H7 (cell line): ENCODE data around the gene WBP1. TPM values are rescaled to one million over a fixed set of nuclear protein-coding genes. Genes with fewer than 3 reads are reported as not detected.

Source experiments
- DNase-seq: peaks from one replicate; pipeline ENCODE4 v3.0.0; 2012
- H3K27me3 ChIP-seq: 2 replicates; pipeline ENCODE4 v1.6.0; 2011; ENCODE audit warnings: mild to moderate bottlenecking, low read length; ENCODE audit not compliant: control insufficient read depth, insufficient read depth
- H3K36me3 ChIP-seq: replicated peaks from 2 replicates; pipeline ENCODE4 v1.5.1; 2011; ENCODE audit warnings: low read length; ENCODE audit not compliant: control insufficient read depth, insufficient read depth
- H3K4me3 ChIP-seq: 2 replicates; pipeline ENCODE4 v1.5.1; 2011; ENCODE audit warnings: low read depth, mild to moderate bottlenecking, control low read depth, low read length, moderate library complexity; ENCODE audit not compliant: insufficient read depth
- total RNA-seq: library from RNA; depleted of rRNA; stranded (reverse); fragments of >200 nt; shearing (Covaris generic); gene quantifications from 2 replicates; pipeline ENCODE4 v1.2.3, GENCODE V29; 2014; rRNA removed

WBP1 gene
- total RNA-seq, 1 experiment from 2014 or later: 81.0 TPM

- Histone ChIP-seq H3K36me3 (peaks cover 1% of the 10 kb centered on the region), H3K27me3 (peaks cover 74% of the 10 kb centered on the region), H3K4me3 (no peak overlapping the region)
- DNase-seq: no peak
These were observed 47.4 kb downstream of the WBP1 start for GRCh38 chr2:74505448-74506246.

GRCh38 chr2:74507145-74507925 is 49.1 kb downstream of the WBP1 start, which contains the start of gene PCGF1:
Gene PCGF1 (minus strand): TSS chr2:74507695. CDS start chr2:74507668, 27 bp downstream.
- Histone ChIP-seq H3K36me3 (peaks cover 1% of the 10 kb centered on the region), H3K27me3 (peaks cover 74% of the 10 kb centered on the region), H3K4me3 (peak within 1 kb of the TSS; percentile 91)
- peak; percentile 99 for DNase-seq

GRCh38 chr2:74507926-74508520 is 49.8 kb downstream of the WBP1 start:
- H3K36me3 ChIP-seq: peaks cover 1% of the 10 kb centered on the region
- H3K4me3 ChIP-seq: peak overlapping the region; percentile 91
- DNase-seq: peak; percentile 69
- peaks cover 74% of the 10 kb centered on the region for H3K27me3 ChIP-seq

GRCh38 chr2:74510272-74510671 is 52.0 kb downstream of the WBP1 start:
- Histone ChIP-seq H3K27me3 (peaks cover 76% of the 10 kb centered on the region), H3K4me3 (no peak overlapping the region), H3K36me3 (peaks cover 1% of the 10 kb centered on the region)
- no peak for DNase-seq

Other genes starting within 250 kb of the WBP1 start
- gene SLC4A5, start 115.0 kb upstream of the WBP1 start, total RNA-seq: 0.90 and 1.1 TPM in 2 replicates
- 100 and 105 TPM in 2 replicates for gene DCTN1, start 78.1 kb upstream of the WBP1 start, total RNA-seq
- gene C2orf81, start 36.8 kb upstream of the WBP1 start, total RNA-seq: 0.83 and 1.6 TPM in 2 replicates
- gene WDR54, start 36.7 kb upstream of the WBP1 start, total RNA-seq: 38.0 and 55.5 TPM in 2 replicates
- gene RTKN, start 16.5 kb upstream of the WBP1 start, total RNA-seq: 93.4 and 107 TPM in 2 replicates
- gene INO80B, start 3.4 kb upstream of the WBP1 start, total RNA-seq: 9.6 and 11.3 TPM in 2 replicates
- 91.2 and 98.8 TPM in 2 replicates for gene MOGS, start 6.9 kb downstream of the WBP1 start, total RNA-seq
- gene MRPL53, start 14.2 kb downstream of the WBP1 start, total RNA-seq: 25.9 and 34.1 TPM in 2 replicates
- gene CCDC142, start 24.6 kb downstream of the WBP1 start, total RNA-seq: 9.8 and 12.0 TPM in 2 replicates
- gene TTC31, start 24.6 kb downstream of the WBP1 start, total RNA-seq: 20.4 and 22.5 TPM in 2 replicates
- gene LBX2, start 41.2 kb downstream of the WBP1 start, total RNA-seq: 0.11 and 0.17 TPM in 2 replicates
- 12.4 and 15.1 TPM in 2 replicates for gene PCGF1, start 49.3 kb downstream of the WBP1 start, total RNA-seq
- not detected in 2 replicates for gene TLX2, start 56.0 kb downstream of the WBP1 start, total RNA-seq
- gene DQX1, start 67.8 kb downstream of the WBP1 start, total RNA-seq: 0.10 and 0.78 TPM in 2 replicates
- gene AUP1, start 71.3 kb downstream of the WBP1 start, total RNA-seq: 99.5 and 105 TPM in 2 replicates
- 27.0 and 39.6 TPM in 2 replicates for gene HTRA2, start 71.5 kb downstream of the WBP1 start, total RNA-seq
- 6.6 and 7.7 TPM in 2 replicates for gene LOXL3, start 95.5 kb downstream of the WBP1 start, total RNA-seq
- gene DOK1, start 96.3 kb downstream of the WBP1 start, total RNA-seq: 4.9 and 6.9 TPM in 2 replicates
- 3.9 and 4.8 TPM in 2 replicates for gene M1AP, start 189.9 kb downstream of the WBP1 start, total RNA-seq
- gene SEMA4F, start 195.8 kb downstream of the WBP1 start, total RNA-seq: 1.1 and 1.3 TPM in 2 replicates